ENCODE results near the gene NEXN. TPM values are rescaled to one million over a fixed set of nuclear protein-coding genes. Genes with fewer than 3 reads are reported as not detected.

The NEXN gene
- total and polyA plus RNA-seq, 2 experiments from 2014 or later: 2.6 to 11.8 TPM

DNA sequence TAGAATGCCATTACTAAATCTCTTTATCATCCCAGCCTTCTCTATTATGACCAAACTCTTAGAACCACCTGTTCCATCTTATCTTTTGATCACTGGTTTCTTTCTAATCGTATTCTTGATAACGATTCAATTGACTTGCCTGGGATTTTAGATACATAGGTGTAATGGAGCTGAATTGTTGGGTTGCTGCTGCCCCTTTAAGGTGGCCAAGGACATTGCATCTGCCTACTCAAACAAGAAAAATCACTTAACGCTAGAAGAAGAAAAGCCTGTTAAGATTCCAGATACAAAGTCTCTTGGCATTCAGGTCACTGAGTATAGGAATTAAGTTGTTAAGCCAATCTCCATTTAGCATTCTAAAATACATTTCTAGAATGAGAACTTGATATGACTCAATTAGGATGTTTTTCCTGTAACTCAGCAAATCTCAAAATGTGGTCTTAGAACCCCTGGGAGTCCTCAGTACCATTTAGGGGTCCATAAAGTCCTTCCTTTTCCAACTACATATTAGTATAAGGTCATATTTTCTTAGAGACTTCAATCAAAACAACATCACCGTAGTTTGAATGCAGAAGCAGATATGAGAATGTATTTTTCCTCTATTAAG, 12.4 kb downstream of the NEXN start:
- Histone ChIP-seq H3K9me2 (ENCODE audit: insufficient read depth) (no peaks in the 10 kb centered on the region), H3K4me2 (no peak overlapping the region), H3F3A (replicated peaks; ENCODE audit: low read depth) (no peaks in the 10 kb centered on the region), H3K27ac (ENCODE audit: low read depth) (no peak overlapping the region), H4K20me1 (replicated peaks; ENCODE audit: insufficient read depth) (no peaks in the 10 kb centered on the region; the same call in 1 of the 2 replicates), H2AFZ (no peak overlapping the region), H3K4me3 (no peak overlapping the region), H3K36me3 (ENCODE audit: insufficient read depth) (no peaks in the 10 kb centered on the region), H3K79me2 (replicated peaks; ENCODE audit: insufficient read depth) (no peaks in the 10 kb centered on the region), H3K27me3 (ENCODE audit: insufficient read depth) (no peaks in the 10 kb centered on the region), H3K4me1 (ENCODE audit: insufficient read depth) (no peaks in the 10 kb centered on the region)
- Mint-ChIP-seq H3K27me3 (ENCODE audit: insufficient read depth, low read depth, poor library complexity) (peaks cover 3% of the 10 kb centered on the region), H3K4me3 (no peak overlapping the region), H3K4me1 (no peaks in the 10 kb centered on the region), H3K27ac (no peak overlapping the region), H3K9me3 (no peaks in the 10 kb centered on the region), H3K36me3 (ENCODE audit: low read depth) (no peaks in the 10 kb centered on the region)
- DNase-seq (ENCODE audit: low spot score): peak; percentile 74
- TF ChIP-seq POLR2AphosphoS5 (IDR thresholded peaks at IDR 0.05; ENCODE audit: low read depth) (no peak), STAT1 (IDR thresholded peaks at IDR 0.05; ENCODE audit: unreplicated experiment) (no peak), CTCF (conservative IDR thresholded peaks at IDR 0.05; ENCODE audit: low read depth in 2 of 2) (peak; percentile 86 to 88)
- peak; percentile 75 for ATAC-seq

- Mint-ChIP-seq H3K4me3 (no peak overlapping the region), H3K36me3 (ENCODE audit: low read depth) (no peaks in the 10 kb centered on the region), H3K9me3 (no peaks in the 10 kb centered on the region), H3K27ac (no peak overlapping the region), H3K4me1 (no peaks in the 10 kb centered on the region), H3K27me3 (ENCODE audit: insufficient read depth, low read depth, poor library complexity) (peaks cover 2% of the 10 kb centered on the region)
- Histone ChIP-seq H3K4me2 (no peak overlapping the region), H3K9me2 (ENCODE audit: insufficient read depth) (no peaks in the 10 kb centered on the region), H3K4me1 (ENCODE audit: insufficient read depth) (no peaks in the 10 kb centered on the region), H3K27ac (ENCODE audit: low read depth) (no peak overlapping the region), H3K27me3 (ENCODE audit: insufficient read depth) (no peaks in the 10 kb centered on the region), H2AFZ (no peak overlapping the region), H3K79me2 (replicated peaks; ENCODE audit: insufficient read depth) (no peaks in the 10 kb centered on the region), H3K4me3 (no peak overlapping the region), H3F3A (replicated peaks; ENCODE audit: low read depth) (no peaks in the 10 kb centered on the region), H3K36me3 (ENCODE audit: insufficient read depth) (no peaks in the 10 kb centered on the region), H4K20me1 (replicated peaks; ENCODE audit: insufficient read depth) (no peaks in the 10 kb centered on the region)
- ATAC-seq: no peak
- TF ChIP-seq JUNB (IDR thresholded peaks at IDR 0.05; ENCODE audit: unreplicated experiment) (no peak), ZNF331 (CRISPR knock-in tag; IDR thresholded peaks at IDR 0.05; ENCODE audit: low read depth) (no peak), CTCF (conservative IDR thresholded peaks at IDR 0.05; ENCODE audit: low read depth in 2 of 2) (no peak), CREB1 (CRISPR knock-in tag; IDR thresholded peaks at IDR 0.05; ENCODE audit: low read depth) (no peak), NANOG (IDR thresholded peaks at IDR 0.05; ENCODE audit: borderline replicate concordance) (no peak), EZH2 (IDR thresholded peaks at IDR 0.05; ENCODE audit: low read depth, unreplicated experiment) (no peak)
- TF ChIP-seq, protein P1, sequence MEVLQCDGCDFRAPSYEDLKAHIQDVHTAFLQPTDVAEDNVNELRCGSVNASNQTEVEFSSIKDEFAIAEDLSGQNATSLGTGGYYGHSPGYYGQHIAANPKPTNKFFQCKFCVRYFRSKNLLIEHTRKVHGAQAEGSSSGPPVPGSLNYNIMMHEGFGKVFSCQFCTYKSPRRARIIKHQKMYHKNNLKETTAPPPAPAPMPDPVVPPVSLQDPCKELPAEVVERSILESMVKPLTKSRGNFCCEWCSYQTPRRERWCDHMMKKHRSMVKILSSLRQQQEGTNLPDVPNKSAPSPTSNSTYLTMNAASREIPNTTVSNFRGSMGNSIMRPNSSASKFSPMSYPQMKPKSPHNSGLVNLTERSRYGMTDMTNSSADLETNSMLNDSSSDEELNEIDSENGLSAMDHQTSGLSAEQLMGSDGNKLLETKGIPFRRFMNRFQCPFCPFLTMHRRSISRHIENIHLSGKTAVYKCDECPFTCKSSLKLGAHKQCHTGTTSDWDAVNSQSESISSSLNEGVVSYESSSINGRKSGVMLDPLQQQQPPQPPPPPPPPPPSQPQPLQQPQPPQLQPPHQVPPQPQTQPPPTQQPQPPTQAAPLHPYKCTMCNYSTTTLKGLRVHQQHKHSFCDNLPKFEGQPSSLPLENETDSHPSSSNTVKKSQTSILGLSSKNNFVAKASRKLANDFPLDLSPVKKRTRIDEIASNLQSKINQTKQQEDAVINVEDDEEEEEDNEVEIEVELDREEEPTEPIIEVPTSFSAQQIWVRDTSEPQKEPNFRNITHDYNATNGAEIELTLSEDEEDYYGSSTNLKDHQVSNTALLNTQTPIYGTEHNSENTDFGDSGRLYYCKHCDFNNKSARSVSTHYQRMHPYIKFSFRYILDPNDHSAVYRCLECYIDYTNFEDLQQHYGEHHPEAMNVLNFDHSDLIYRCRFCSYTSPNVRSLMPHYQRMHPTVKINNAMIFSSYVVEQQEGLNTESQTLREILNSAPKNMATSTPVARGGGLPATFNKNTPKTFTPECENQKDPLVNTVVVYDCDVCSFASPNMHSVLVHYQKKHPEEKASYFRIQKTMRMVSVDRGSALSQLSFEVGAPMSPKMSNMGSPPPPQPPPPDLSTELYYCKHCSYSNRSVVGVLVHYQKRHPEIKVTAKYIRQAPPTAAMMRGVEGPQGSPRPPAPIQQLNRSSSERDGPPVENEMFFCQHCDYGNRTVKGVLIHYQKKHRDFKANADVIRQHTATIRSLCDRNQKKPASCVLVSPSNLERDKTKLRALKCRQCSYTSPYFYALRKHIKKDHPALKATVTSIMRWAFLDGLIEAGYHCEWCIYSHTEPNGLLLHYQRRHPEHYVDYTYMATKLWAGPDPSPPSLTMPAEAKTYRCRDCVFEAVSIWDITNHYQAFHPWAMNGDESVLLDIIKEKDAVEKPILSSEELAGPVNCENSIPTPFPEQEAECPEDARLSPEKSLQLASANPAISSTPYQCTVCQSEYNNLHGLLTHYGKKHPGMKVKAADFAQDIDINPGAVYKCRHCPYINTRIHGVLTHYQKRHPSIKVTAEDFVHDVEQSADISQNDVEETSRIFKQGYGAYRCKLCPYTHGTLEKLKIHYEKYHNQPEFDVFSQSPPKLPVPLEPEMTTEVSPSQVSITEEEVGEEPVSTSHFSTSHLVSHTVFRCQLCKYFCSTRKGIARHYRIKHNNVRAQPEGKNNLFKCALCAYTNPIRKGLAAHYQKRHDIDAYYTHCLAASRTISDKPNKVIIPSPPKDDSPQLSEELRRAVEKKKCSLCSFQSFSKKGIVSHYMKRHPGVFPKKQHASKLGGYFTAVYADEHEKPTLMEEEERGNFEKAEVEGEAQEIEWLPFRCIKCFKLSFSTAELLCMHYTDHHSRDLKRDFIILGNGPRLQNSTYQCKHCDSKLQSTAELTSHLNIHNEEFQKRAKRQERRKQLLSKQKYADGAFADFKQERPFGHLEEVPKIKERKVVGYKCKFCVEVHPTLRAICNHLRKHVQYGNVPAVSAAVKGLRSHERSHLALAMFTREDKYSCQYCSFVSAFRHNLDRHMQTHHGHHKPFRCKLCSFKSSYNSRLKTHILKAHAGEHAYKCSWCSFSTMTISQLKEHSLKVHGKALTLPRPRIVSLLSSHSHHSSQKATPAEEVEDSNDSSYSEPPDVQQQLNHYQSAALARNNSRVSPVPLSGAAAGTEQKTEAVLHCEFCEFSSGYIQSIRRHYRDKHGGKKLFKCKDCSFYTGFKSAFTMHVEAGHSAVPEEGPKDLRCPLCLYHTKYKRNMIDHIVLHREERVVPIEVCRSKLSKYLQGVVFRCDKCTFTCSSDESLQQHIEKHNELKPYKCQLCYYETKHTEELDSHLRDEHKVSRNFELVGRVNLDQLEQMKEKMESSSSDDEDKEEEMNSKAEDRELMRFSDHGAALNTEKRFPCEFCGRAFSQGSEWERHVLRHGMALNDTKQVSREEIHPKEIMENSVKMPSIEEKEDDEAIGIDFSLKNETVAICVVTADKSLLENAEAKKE (CRISPR knock-in tag; IDR thresholded peaks at IDR 0.05): no peak
- DNase-seq (ENCODE audit: low spot score): no peak
Observed at GRCh38 chr1:77905603-77906002, 17.2 kb downstream of the NEXN start.

Measured in GM23338 (cell line).